Endothelial cell (in vitro differentiated cells): ENCODE data around the gene BCKDHA. TPM values are rescaled to one million over a fixed set of nuclear protein-coding genes. Genes with fewer than 3 reads are reported as not detected.
A peak's percentile ranks its signal among the peaks of the same experiment; 100 is the strongest.

ENCODE experiments used
- DNase-seq: peaks from one replicate; pipeline ENCODE4 v3.0.0; 2021; ENCODE audit warnings: low spot score
- H3K27ac Mint-ChIP-seq: one replicate; pipeline ENCODE4 v1.8.0; 2021; ENCODE audit warnings: mixed read lengths, inconsistent platforms; ENCODE audit not compliant: unreplicated experiment
- H3K27me3 Mint-ChIP-seq: one replicate; pipeline ENCODE4 v1.8.0; 2021; ENCODE audit warnings: mild to moderate bottlenecking, moderate library complexity, mixed read lengths, inconsistent platforms; ENCODE audit not compliant: unreplicated experiment
- H3K36me3 Mint-ChIP-seq: one replicate; pipeline ENCODE4 v1.8.0; 2021; ENCODE audit warnings: mild to moderate bottlenecking, low read depth, mixed read lengths, inconsistent platforms; ENCODE audit not compliant: unreplicated experiment
- H3K4me1 Mint-ChIP-seq: one replicate; pipeline ENCODE4 v1.8.0; 2021; ENCODE audit warnings: mild to moderate bottlenecking, mixed read lengths, inconsistent platforms; ENCODE audit not compliant: unreplicated experiment
- H3K4me3 Mint-ChIP-seq: one replicate; pipeline ENCODE4 v1.8.0; 2021; ENCODE audit warnings: mild to moderate bottlenecking, mixed read lengths, inconsistent platforms; ENCODE audit not compliant: unreplicated experiment
- H3K9me3 Mint-ChIP-seq: one replicate; pipeline ENCODE4 v1.8.0; 2021; ENCODE audit warnings: mixed read lengths, inconsistent platforms; ENCODE audit not compliant: unreplicated experiment
- CTCF ChIP-seq: fragments of 200-600 bp; sonication (generic); IDR thresholded peaks from one replicate; pipeline ENCODE4 v1.5.0; 2021; ENCODE audit warnings: antibody characterized with exemption; ENCODE audit not compliant: unreplicated experiment
- total RNA-seq: library from RNA; stranded (reverse); fragmentation: NEBNext Ultra II Directional; extraction: Animal tissue kit (Norgen Biotek cat#: 25700); gene quantifications from one replicate; pipeline ENCODE4 v1.2.1, GENCODE V29; 2021; ENCODE audit not compliant: unreplicated experiment

The BCKDHA gene
- total RNA-seq, 1 donor from 2014 or later: 25.0 TPM

- H3K36me3 Mint-ChIP-seq: peaks cover 41% of the 10 kb centered on the region
Measured at GRCh38 chr19:41413947-41414346, 16.3 kb downstream of the BCKDHA start.

GRCh38 chr19:41414461-41414860 lies 16.8 kb downstream of the BCKDHA start:
- TF ChIP-seq CTCF: no peak
- no peak overlapping the region for H3K4me3 Mint-ChIP-seq
- H3K27me3 Mint-ChIP-seq: peaks cover 10% of the 10 kb centered on the region
- no peaks in the 10 kb centered on the region for H3K9me3 Mint-ChIP-seq
- peaks cover 45% of the 10 kb centered on the region for H3K36me3 Mint-ChIP-seq
- H3K27ac Mint-ChIP-seq: peak overlapping the region; percentile 57
- DNase-seq: no peak
- H3K4me1 Mint-ChIP-seq: peaks cover under 1% of the 10 kb centered on the region

More at GRCh38 chr19:41413947-41414346, 16.3 kb downstream of the BCKDHA start:
- no peak for TF ChIP-seq CTCF
- Mint-ChIP-seq H3K27ac (no peak overlapping the region), H3K4me1 (peaks cover 4% of the 10 kb centered on the region), H3K9me3 (no peaks in the 10 kb centered on the region), H3K4me3 (no peak overlapping the region), H3K27me3 (peaks cover 8% of the 10 kb centered on the region)
- DNase-seq: no peak

GRCh38 chr19:41415154-41415571 lies 17.5 kb downstream of the BCKDHA start:
- no peak overlapping the region for H3K27ac Mint-ChIP-seq
- peaks cover 10% of the 10 kb centered on the region for H3K27me3 Mint-ChIP-seq
- no peaks in the 10 kb centered on the region for H3K9me3 Mint-ChIP-seq
- peaks cover 44% of the 10 kb centered on the region for H3K36me3 Mint-ChIP-seq
- DNase-seq: no peak
- H3K4me1 Mint-ChIP-seq: peaks cover 4% of the 10 kb centered on the region
- no peak overlapping the region for H3K4me3 Mint-ChIP-seq
- TF ChIP-seq CTCF: no peak

GRCh38 chr19:41416194-41416674 lies 18.6 kb downstream of the BCKDHA start:
- Mint-ChIP-seq H3K4me3 (no peak overlapping the region), H3K9me3 (no peaks in the 10 kb centered on the region), H3K4me1 (peaks cover 11% of the 10 kb centered on the region), H3K27me3 (peaks cover 13% of the 10 kb centered on the region), H3K36me3 (peaks cover 45% of the 10 kb centered on the region), H3K27ac (no peak overlapping the region)
- DNase-seq: no peak
- no peak for TF ChIP-seq CTCF

GRCh38 chr19:41420101-41420880 lies 22.7 kb downstream of the BCKDHA start:
- TF ChIP-seq CTCF: no peak
- Mint-ChIP-seq H3K36me3 (peaks cover 36% of the 10 kb centered on the region), H3K9me3 (no peaks in the 10 kb centered on the region), H3K27ac (peak overlapping the region; percentile 75), H3K27me3 (peaks cover 10% of the 10 kb centered on the region), H3K4me1 (peaks cover 22% of the 10 kb centered on the region), H3K4me3 (peak overlapping the region; percentile 21)
- no peak for DNase-seq
